Measurements from ENCODE around the gene VWA8. TPM values are rescaled to one million over a fixed set of nuclear protein-coding genes. Genes with fewer than 3 reads are reported as not detected.
"Not testable (repeated sequence)": the region's sequence is repeated elsewhere in the genome, so short reads cannot be mapped to it uniquely, and the experiment has no call there.

The VWA8 gene
- total RNA-seq, 1 donor: 33.2 TPM

GRCh38 chr13:41541142-41541938 is 419.6 kb downstream of the VWA8 start:
- DNase-seq (ENCODE audit: low read depth): no peak
- no peak for TF ChIP-seq CTCF (IDR thresholded peaks at IDR 0.05; ENCODE audit: insufficient read depth, low read depth, low read length)
- H3K4me3 ChIP-seq (ENCODE audit: low read depth, low read length): no peak overlapping the region

- DNase-seq (ENCODE audit: low read depth); H3K4me3 ChIP-seq (ENCODE audit: low read depth, low read length): not testable (repeated sequence)
Observed at GRCh38 chr13:41540240-41540639, 420.7 kb downstream of the VWA8 start.

- no peak for TF ChIP-seq CTCF (IDR thresholded peaks at IDR 0.05; ENCODE audit: insufficient read depth, low read depth, low read length)
- H3K4me3 ChIP-seq (ENCODE audit: low read depth, low read length): no peak overlapping the region
- DNase-seq (ENCODE audit: low read depth): peak; percentile 52
Observed at GRCh38 chr13:41533266-41534052, 427.4 kb downstream of the VWA8 start.

- DNase-seq (ENCODE audit: low read depth): no peak
- no peak for TF ChIP-seq CTCF (IDR thresholded peaks at IDR 0.05; ENCODE audit: insufficient read depth, low read depth, low read length)
- no peak overlapping the region for H3K4me3 ChIP-seq (ENCODE audit: low read depth, low read length)
Observed at GRCh38 chr13:41528021-41528420, 432.9 kb downstream of the VWA8 start.

- H3K4me3 ChIP-seq (ENCODE audit: low read depth, low read length): no peak overlapping the region
- DNase-seq (ENCODE audit: low read depth): no peak
- no peak for TF ChIP-seq CTCF (IDR thresholded peaks at IDR 0.05; ENCODE audit: insufficient read depth, low read depth, low read length)
Observed at GRCh38 chr13:41520660-41521630, 440.0 kb downstream of the VWA8 start.

GRCh38 chr13:41520016-41520659 is 440.8 kb downstream of the VWA8 start:
- no peak overlapping the region for H3K4me3 ChIP-seq (ENCODE audit: low read depth, low read length)
- TF ChIP-seq CTCF (IDR thresholded peaks at IDR 0.05; ENCODE audit: insufficient read depth, low read depth, low read length): no peak
- peak; percentile 27 for DNase-seq (ENCODE audit: low read depth)

Small RNA genes within 50 kb of the gene (small RNA-seq; reads per million reads assigned to genes)
- gene RN7SL515P: not detected
- not detected for gene RNU6-74P
- not detected for gene RPS28P8

Other genes with a start within 250 kb of the VWA8 start
- gene DGKH, start 87.5 kb upstream of the VWA8 start, total RNA-seq: 16.0 and 16.4 TPM in 2 replicates